ENCODE measurements around the gene PLEKHG5.

The PLEKHG5 gene

DNA sequence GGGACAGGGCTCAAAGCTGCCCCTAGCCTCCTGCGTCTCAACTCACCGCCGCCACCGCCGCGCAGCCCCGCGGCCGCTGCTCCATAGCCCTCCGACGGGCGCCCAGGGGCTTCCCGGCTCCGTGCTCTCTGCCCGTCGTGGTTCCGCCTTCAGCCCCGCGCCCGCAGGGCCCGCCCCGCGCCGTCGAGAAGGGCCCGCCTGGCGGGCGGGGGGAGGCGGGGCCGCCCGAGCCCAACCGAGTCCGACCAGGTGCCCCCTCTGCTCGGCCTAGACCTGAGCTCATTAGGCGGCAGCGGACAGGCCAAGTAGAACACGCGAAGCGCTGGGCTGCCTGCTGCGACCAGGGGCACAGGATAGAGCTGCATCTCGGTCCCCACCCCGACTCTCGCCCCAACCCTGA is 25.4 kb downstream of the PLEKHG5 start, which contains the start of gene TNFRSF25:
Gene TNFRSF25 (minus strand): TSS at position 151 of the 400 bp plus-strand sequence. CDS start 66 bp downstream, at position 85.
- TF ChIP-seq, protein P1, sequence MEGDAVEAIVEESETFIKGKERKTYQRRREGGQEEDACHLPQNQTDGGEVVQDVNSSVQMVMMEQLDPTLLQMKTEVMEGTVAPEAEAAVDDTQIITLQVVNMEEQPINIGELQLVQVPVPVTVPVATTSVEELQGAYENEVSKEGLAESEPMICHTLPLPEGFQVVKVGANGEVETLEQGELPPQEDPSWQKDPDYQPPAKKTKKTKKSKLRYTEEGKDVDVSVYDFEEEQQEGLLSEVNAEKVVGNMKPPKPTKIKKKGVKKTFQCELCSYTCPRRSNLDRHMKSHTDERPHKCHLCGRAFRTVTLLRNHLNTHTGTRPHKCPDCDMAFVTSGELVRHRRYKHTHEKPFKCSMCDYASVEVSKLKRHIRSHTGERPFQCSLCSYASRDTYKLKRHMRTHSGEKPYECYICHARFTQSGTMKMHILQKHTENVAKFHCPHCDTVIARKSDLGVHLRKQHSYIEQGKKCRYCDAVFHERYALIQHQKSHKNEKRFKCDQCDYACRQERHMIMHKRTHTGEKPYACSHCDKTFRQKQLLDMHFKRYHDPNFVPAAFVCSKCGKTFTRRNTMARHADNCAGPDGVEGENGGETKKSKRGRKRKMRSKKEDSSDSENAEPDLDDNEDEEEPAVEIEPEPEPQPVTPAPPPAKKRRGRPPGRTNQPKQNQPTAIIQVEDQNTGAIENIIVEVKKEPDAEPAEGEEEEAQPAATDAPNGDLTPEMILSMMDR (IDR thresholded peaks at IDR 0.05), result no peak

DNA sequence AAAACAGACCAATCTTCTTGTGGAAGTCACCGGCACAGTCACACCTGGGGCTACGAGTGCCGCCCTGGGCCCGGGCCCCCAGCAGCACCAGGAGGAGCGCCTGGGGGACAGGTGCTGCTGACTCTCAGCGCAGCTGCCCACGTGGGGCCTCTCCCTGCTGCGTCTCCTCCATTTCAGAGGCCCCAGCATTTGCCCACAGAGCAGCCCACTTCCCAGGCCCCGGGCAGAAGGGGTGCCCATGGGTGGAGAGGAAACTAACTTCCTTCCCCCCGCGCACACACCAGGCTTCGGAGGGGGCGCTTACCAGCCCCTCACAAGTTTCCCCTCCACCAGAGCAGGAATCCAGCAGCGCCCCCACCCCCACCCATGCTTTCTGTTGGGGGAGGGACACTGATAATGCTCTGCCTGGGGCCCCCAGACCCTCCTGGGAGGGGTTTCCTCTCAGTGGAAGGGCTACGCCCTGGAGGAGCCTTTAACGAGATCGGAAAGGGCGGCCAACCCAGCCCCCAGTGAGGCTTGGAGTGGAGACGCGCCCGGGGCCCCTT is 25.9 kb downstream of the PLEKHG5 start:
- TF ChIP-seq, protein P1 (IDR thresholded peaks at IDR 0.05), result no peak

DNA sequence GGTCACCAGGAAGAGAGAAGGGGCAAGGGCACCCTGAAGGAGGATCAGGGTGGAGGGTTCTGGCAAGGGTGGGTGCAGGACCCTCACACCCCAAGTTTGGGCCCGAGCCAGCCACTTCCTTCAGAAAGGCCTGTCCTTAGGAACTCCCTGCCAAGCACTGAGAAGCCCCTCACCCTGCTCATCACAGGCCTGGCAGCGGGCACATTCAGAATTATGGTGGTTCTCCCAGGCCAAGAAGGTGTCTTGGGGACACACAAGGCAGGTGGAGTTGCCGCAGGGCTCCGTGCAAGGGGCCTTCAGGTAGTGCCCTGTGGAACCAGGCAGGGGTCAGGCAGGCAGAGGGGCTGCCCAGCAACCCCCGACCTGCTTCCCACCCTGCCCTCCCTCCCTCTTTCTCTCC is 26.6 kb downstream of the PLEKHG5 start:
- TF ChIP-seq, protein P1 (IDR thresholded peaks at IDR 0.05), result no peak

DNA sequence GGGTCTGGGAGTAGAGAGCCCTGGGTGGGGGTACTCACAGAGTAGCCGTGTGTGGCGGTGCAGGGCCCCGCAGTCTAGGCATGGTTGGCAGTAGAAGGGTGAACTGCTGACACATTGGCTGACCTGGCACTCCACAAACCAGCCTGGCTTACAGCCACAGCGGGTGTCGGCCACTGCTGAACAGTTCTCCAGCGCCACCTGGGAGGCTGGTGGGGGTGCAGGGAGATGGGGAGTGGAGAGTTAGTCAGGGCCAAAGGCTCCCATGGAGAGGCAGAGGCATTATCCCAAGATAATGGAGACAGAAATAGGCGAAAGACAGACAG is 27.0 kb downstream of the PLEKHG5 start:
- TF ChIP-seq, protein P1 (IDR thresholded peaks at IDR 0.05), result peak; percentile 46

DNA sequence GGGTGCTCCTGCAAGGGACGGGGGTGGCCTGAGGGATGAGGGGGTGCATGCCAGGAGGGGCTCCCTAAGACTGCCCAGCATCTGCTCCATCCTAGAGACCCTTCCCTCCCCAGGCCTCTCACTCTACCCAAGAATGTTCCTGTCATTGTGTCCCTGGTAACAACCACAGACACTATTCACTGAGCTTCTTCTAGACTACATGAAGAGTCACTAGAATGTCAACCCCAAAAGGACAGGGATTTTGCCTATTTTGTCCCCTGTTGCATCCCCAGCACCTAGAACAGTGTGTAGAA is 28.4 kb downstream of the PLEKHG5 start:
- TF ChIP-seq, protein P1 (IDR thresholded peaks at IDR 0.05), result no peak

DNA sequence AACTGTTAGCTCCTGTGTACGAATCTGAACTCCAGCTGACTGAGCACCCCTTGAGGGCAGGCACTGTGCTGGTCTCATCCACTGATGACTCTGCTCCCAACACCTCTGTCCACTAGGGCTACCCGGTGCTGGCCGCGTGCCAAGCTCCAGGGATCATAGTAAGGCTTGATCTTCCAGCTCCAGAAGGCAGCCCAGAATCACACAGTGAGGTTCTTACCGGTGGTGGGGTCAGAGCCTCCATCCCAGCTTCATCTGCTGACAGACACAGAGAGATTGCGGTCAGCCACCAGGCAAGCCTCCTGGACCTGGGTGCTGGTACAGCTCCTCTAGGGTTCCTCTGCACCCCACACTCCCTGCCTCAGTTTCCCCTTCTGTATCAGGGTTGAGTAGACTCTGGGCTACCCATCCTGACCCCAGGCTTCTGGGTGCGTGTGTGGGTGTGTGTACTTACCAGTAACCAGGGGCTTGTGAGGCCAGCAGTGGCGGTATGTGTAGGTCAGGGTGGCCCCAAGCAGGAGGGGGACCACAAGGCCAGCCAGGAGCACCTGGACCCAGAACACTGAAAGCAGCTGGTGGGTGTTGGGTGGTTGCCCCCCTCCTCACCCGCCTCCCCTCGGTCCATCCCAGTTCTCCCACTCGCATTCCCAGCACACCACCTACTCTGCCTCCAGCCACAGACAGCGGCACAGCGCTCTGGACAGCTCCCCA is 28.9 kb downstream of the PLEKHG5 start:
- TF ChIP-seq, protein P1 (IDR thresholded peaks at IDR 0.05), result no peak

DNA sequence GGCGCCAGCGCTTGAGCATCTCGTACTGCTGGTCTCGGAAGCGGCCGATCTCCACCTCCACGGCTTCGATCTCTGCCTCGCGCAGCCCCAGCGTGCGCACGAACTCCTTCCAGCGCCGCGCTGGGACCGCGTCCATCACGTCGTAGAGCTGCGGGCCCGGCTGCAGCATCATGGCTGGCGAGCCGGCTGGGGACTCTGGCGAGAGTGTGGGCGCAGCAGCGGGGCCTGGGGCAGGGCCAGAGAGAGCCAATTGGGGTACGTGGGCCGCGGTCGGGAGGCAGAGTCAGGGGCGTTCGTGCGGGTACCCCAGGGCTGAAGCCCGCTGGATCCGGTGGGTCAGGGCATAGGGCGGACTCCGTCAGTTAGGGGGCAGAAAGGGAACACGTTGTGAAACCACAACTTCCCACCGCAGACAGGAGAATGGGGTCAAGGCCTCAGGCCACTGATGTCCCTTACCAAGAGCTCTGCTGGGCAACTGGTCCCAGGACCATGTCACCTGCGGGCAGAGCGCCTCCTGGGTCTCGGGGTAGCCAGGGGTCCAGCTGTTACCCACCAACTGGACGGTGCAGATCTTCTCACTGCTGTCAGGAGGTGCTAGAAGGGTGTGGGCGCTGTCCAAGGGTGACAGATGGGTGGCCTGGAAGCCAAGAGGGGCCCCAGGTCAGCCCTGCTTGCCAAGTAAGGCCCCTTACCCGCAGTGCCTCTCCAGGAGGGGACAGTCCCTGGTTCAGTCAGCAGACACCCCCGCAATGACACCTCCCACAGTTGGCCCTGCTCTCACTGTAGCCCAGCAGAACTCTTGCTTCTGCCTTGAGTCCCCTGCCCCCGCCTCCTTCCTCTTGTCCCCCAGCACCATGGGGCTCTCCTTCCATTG is 29.7 kb downstream of the PLEKHG5 start:
- TF ChIP-seq, protein P1 (IDR thresholded peaks at IDR 0.05), result no peak

Data from LNCAP (cell line).